H1 (cell line): ENCODE results near the gene MTIF2. TPM values are rescaled to one million over a fixed set of nuclear protein-coding genes. Genes with fewer than 3 reads are reported as not detected.

Source experiments
- CTCF ChIA-PET: fragments of 300-600 bp; sonication (Branson Sonifier 250); formaldehyde crosslinking; loops from one replicate; lab custom pipeline; 2021; ENCODE audit not compliant: partially characterized antibody; lab: Charles Lee
- POLR2A ChIA-PET: fragments of 300-600 bp; sonication (Branson Sonifier 250); formaldehyde crosslinking; loops from one replicate; lab custom pipeline; 2021; ENCODE audit warnings: inconsistent platforms; ENCODE audit not compliant: partially characterized antibody; lab: Charles Lee
- DNase-seq, 2 experiments: peaks; one replicate each; pipeline versions ENCODE4 v3.0.0 to v3.0.0-alpha.2; 2010 to 2022; ENCODE audit warnings: low spot score in 2 of 2, low read depth in 1 of 2, mixed read lengths in 1 of 2
- FAIRE-seq: peaks from 2 replicates; lab custom pipeline; 2011; peaks lifted over from hg19 to GRCh38; lab: Jason Lieb, UNC
- H2AFZ ChIP-seq: 2 replicates; pipeline ENCODE4 v1.8.1; 2012; ENCODE audit warnings: low read length, inconsistent platforms
- H2AK5ac ChIP-seq: 2 replicates; pipeline ENCODE4 v1.6.1; 2013; ENCODE audit warnings: low read depth, low read length
- H2BK120ac ChIP-seq: replicated peaks from 2 replicates; pipeline ENCODE3; 2013; ENCODE audit warnings: low read depth, low read length, inconsistent platforms
- H2BK12ac ChIP-seq: 2 replicates; pipeline ENCODE4 v1.6.1; 2013; ENCODE audit warnings: low read depth, low read length
- H2BK15ac ChIP-seq: 2 replicates; pipeline ENCODE4 v1.6.1; 2013; ENCODE audit warnings: low read length
- H2BK20ac ChIP-seq: 2 replicates; pipeline ENCODE4 v1.6.1; 2013; ENCODE audit warnings: low read length
- H2BK5ac ChIP-seq: 2 replicates; pipeline ENCODE4 v1.6.1; 2013; ENCODE audit warnings: low read depth, low read length
- H3K14ac ChIP-seq: 2 replicates; pipeline ENCODE4 v1.6.1; 2013; ENCODE audit warnings: inconsistent platforms; ENCODE audit not compliant: insufficient read length
- H3K18ac ChIP-seq: 2 replicates; pipeline ENCODE4 v1.6.1; 2013; ENCODE audit warnings: low read length; ENCODE audit errors: extremely low read depth
- H3K23ac ChIP-seq: 2 replicates; pipeline ENCODE4 v1.6.1; 2013; ENCODE audit warnings: inconsistent platforms; ENCODE audit not compliant: insufficient read length
- H3K23me2 ChIP-seq: 2 replicates; pipeline ENCODE4 v1.6.1; 2013; ENCODE audit warnings: low read depth, low read length
- H3K27ac ChIP-seq: 2 replicates; pipeline ENCODE4 v1.6.1; 2011; ENCODE audit warnings: low read depth, low read length, inconsistent platforms
- H3K27me3 ChIP-seq, 4 experiments: replicated peaks in 1 of 4; 1 replicate in 1 of 4; 2 replicates in 3 of 4; pipeline versions ENCODE4 v1.6.1 to v1.8.1; 2011 to 2013; ENCODE audit warnings: low read length in 3 of 4, mild to moderate bottlenecking in 3 of 4, inconsistent platforms in 2 of 4, mixed read lengths in 2 of 4, moderate library complexity in 1 of 4; ENCODE audit not compliant: control insufficient read depth in 3 of 4, insufficient read depth in 3 of 4; ENCODE audit errors: extremely low read depth in 1 of 4
- H3K36me3 ChIP-seq, 4 experiments: 2 replicates each; pipeline versions ENCODE4 v1.6.1 to v1.8.1; 2011 to 2013; ENCODE audit warnings: mild to moderate bottlenecking in 4 of 4, low read length in 3 of 4, moderate library complexity in 2 of 4, control low read depth in 1 of 4, inconsistent platforms in 1 of 4; ENCODE audit not compliant: insufficient read depth in 4 of 4, control insufficient read depth in 2 of 4
- H3K4ac ChIP-seq: replicated peaks from 2 replicates; pipeline ENCODE3; 2013; ENCODE audit warnings: low read length, low read depth, mixed read lengths, inconsistent platforms; ENCODE audit not compliant: insufficient read length
- H3K4me1 ChIP-seq, 4 experiments: replicated peaks in 1 of 4; 1 replicate in 1 of 4; 2 replicates in 3 of 4; pipeline versions ENCODE4 v1.6.1 to v1.8.1; 2011 to 2013; ENCODE audit warnings: low read length in 3 of 4, inconsistent platforms in 2 of 4, mixed read lengths in 1 of 4; ENCODE audit not compliant: insufficient read depth in 4 of 4, control insufficient read depth in 3 of 4
- H3K4me2 ChIP-seq, 2 experiments: 2 replicates each; pipeline versions ENCODE4 v1.6.1 to v1.8.1; 2011 to 2013; ENCODE audit warnings: low read depth in 2 of 2, low read length in 2 of 2, control low read depth in 1 of 2, inconsistent platforms in 1 of 2, mild to moderate bottlenecking in 1 of 2; ENCODE audit not compliant: insufficient read depth in 1 of 2
- H3K4me3 ChIP-seq, 4 experiments: fragments of 200-600, 300-600 bp in 1 of 4; sonication (generic), shearing (Covaris generic), sonication (Bioruptor Twin) in 1 of 4; 2 replicates each; pipeline versions ENCODE4 v1.5.1 to v1.8.1; 2011 to 2016; ENCODE audit warnings: low read length in 4 of 4, low read depth in 3 of 4, control low read depth in 2 of 4, inconsistent platforms in 2 of 4, mild to moderate bottlenecking in 2 of 4, mixed read lengths in 1 of 4, moderate library complexity in 1 of 4; ENCODE audit not compliant: insufficient read depth in 2 of 4; ENCODE audit errors: extremely low read depth in 1 of 4
- H3K56ac ChIP-seq: replicated peaks from 2 replicates; pipeline ENCODE3; 2013; ENCODE audit warnings: low read depth, mild to moderate bottlenecking, mixed read lengths, low read length, inconsistent platforms; ENCODE audit not compliant: insufficient read length
- H3K79me1 ChIP-seq: 2 replicates; pipeline ENCODE4 v1.6.1; 2013; ENCODE audit warnings: low read depth, low read length, control low read depth
- H3K79me2 ChIP-seq, 2 experiments: 2 replicates each; pipeline versions ENCODE4 v1.6.1 to v1.8.1; 2012 to 2013; ENCODE audit warnings: low read length in 2 of 2, mild to moderate bottlenecking in 2 of 2, inconsistent platforms in 1 of 2; ENCODE audit not compliant: insufficient read depth in 2 of 2, control insufficient read depth in 1 of 2
- H3K9ac ChIP-seq, 4 experiments: replicated peaks in 1 of 4; 1 replicate in 1 of 4; 2 replicates in 3 of 4; pipeline versions ENCODE4 v1.6.1 to v1.8.1; 2011 to 2013; ENCODE audit warnings: low read depth in 3 of 4, low read length in 3 of 4, control low read depth in 2 of 4, mild to moderate bottlenecking in 2 of 4, moderate library complexity in 2 of 4, inconsistent platforms in 1 of 4; ENCODE audit errors: extremely low read depth in 1 of 4
- H3K9me3 ChIP-seq, 2 experiments: 2 replicates each; pipeline versions ENCODE4 v1.6.1 to v1.8.1; 2012 to 2013; ENCODE audit warnings: mild to moderate bottlenecking in 2 of 2, moderate library complexity in 2 of 2, control low read depth in 1 of 2, inconsistent platforms in 1 of 2, low read depth in 1 of 2, low read length in 1 of 2, mixed read lengths in 1 of 2; ENCODE audit not compliant: insufficient read depth in 2 of 2
- H4K20me1 ChIP-seq, 2 experiments: replicated peaks in 1 of 2; 2 replicates each; pipeline versions ENCODE3 to v1.8.1; 2011 to 2013; ENCODE audit warnings: inconsistent platforms in 2 of 2, low read length in 2 of 2, mild to moderate bottlenecking in 1 of 2; ENCODE audit not compliant: insufficient read depth in 2 of 2, control insufficient read depth in 1 of 2
- H4K5ac ChIP-seq: 2 replicates; pipeline ENCODE4 v1.6.1; 2013; ENCODE audit warnings: low read length, low read depth, mixed read lengths, inconsistent platforms; ENCODE audit not compliant: insufficient read length
- H4K8ac ChIP-seq: 2 replicates; pipeline ENCODE4 v1.8.0; 2013; ENCODE audit warnings: mild to moderate bottlenecking, moderate library complexity, low read length, inconsistent platforms; ENCODE audit not compliant: insufficient read depth; ENCODE audit errors: extremely low read depth
- H4K91ac ChIP-seq: replicated peaks from 2 replicates; pipeline ENCODE3; 2013; ENCODE audit warnings: low read length, mixed read lengths, inconsistent platforms; ENCODE audit not compliant: insufficient read length
- HDAC2 ChIP-seq, 2 experiments: fragments of 300-600 bp in 1 of 2; sonication (generic) in 1 of 2; IDR thresholded peaks; 2 replicates each; pipeline ENCODE4 v1.6.1; 2011 to 2012; ENCODE audit warnings: low read depth in 2 of 2, low read length in 2 of 2, mild to moderate bottlenecking in 2 of 2, moderate library complexity in 2 of 2, borderline replicate concordance in 1 of 2, inconsistent platforms in 1 of 2
- HDAC6 ChIP-seq: IDR thresholded peaks from one replicate; pipeline ENCODE4 v1.7.1; 2012; ENCODE audit warnings: low read depth, mild to moderate bottlenecking, inconsistent platforms, low read length, moderate library complexity
- KDM4A ChIP-seq: IDR thresholded peaks from one replicate; pipeline ENCODE4 v1.7.1; 2012; ENCODE audit warnings: low read depth, mild to moderate bottlenecking, moderate library complexity, low read length, inconsistent platforms; ENCODE audit not compliant: severe bottlenecking
- POLR2A ChIP-seq, 2 experiments: IDR thresholded peaks; 1 replicate in 1 of 2; 2 replicates in 1 of 2; pipeline ENCODE4 v1.6.1; 2011; ENCODE audit warnings: low read depth in 2 of 2, low read length in 2 of 2, mild to moderate bottlenecking in 2 of 2; ENCODE audit errors: control extremely low read depth in 1 of 2
- SRF ChIP-seq: IDR thresholded peaks from 2 replicates; pipeline ENCODE4 v1.6.1; 2011; ENCODE audit warnings: mild to moderate bottlenecking, low read depth, low read length, moderate library complexity
- TAF7 ChIP-seq: optimal IDR thresholded peaks from 2 replicates; pipeline ENCODE3; 2011; ENCODE audit warnings: low read depth, mild to moderate bottlenecking, inconsistent platforms, low read length, moderate library complexity, borderline replicate concordance
- YY1 ChIP-seq: IDR thresholded peaks from 2 replicates; pipeline ENCODE4 v1.6.1; 2011; ENCODE audit warnings: low read depth, mild to moderate bottlenecking, low read length
- WGBS, 2 experiments: shearing (Covaris generic) in 1 of 2; methylation state at CpG; one replicate each; pipeline versions ENCODE4 v1.1.6 to v1.1.7; 2013 to 2015; ENCODE audit warnings: low lambda C conversion rate in 2 of 2, mixed read lengths in 2 of 2, inconsistent platforms in 1 of 2, low coverage in 1 of 2, missing lambda C conversion rate in 1 of 2; ENCODE audit not compliant: insufficient replicate concordance in 2 of 2, insufficient coverage in 1 of 2, insufficient read length in 1 of 2; ENCODE audit errors: extremely low coverage in 1 of 2, missing lambda C conversion rate in 1 of 2; 5-methylcytosine and 5-hydroxymethylcytosine counted together
- polyA plus RNA-seq, 7 experiments: library from polyadenylated mRNA; depleted of rRNA in 3 of 7; stranded (reverse) in 5 of 7; unstranded in 2 of 7; fragments of >200 nt in 5 of 7; fragments of 200-250 nt in 2 of 7; gene quantifications; 1 replicate in 5 of 7; 2 replicates in 1 of 7; 4 replicates in 1 of 7; pipeline versions ENCODE4 v1.2.1 to v1.2.3, GENCODE V29; 2011 to 2013; ENCODE audit warnings: missing spikeins in 2 of 7, mixed read lengths in 2 of 7
- total RNA-seq: library from RNA; stranded (reverse); fragmentation: NEBNext Ultra II Directional; extraction: Animal tissue kit (Norgen Biotek cat#: 25700); gene quantifications from 2 replicates; pipeline ENCODE4 v1.2.1, GENCODE V29; 2021

MTIF2 gene
- total and polyA plus RNA-seq, 2 of the 8 experiments (the other 6 are each of a cell fraction or from before 2014, with no cell fraction given), result 11.0 to 36.0 TPM

- no peaks in the 10 kb centered on the region for H3K9me3 ChIP-seq
- peak overlapping the region; percentile 93 for H4K5ac ChIP-seq
- peak overlapping the region; percentile 72 to 74 for H3K4me2 ChIP-seq
- no peak overlapping the region for H3K23ac ChIP-seq
- H3K23me2 ChIP-seq, result peaks cover 6% of the 10 kb centered on the region
- no peak overlapping the region for H3K14ac ChIP-seq
- DNase-seq (no peak), FAIRE-seq (no peak)
- peak overlapping the region; percentile 88 for H2AFZ ChIP-seq
- H3K9ac ChIP-seq, result peak overlapping the region; percentile 68 to 95 (median 84)
- peak overlapping the region; percentile 21 for H3K56ac ChIP-seq
- peak overlapping the region; percentile 85; the same call in 1 of the 2 replicates for H3K18ac ChIP-seq
- TF ChIP-seq KDM4A (peak; percentile 38), POLR2A (IDR thresholded peaks at IDR 0.05; ENCODE audit: control extremely low read depth in 1 of 2, low read depth in 2 of 2, low read length in 2 of 2) (peak in 1 of 2 experiments; percentile 35; a peak in 2 of 3 replicates), SRF (peak; percentile 65), YY1 (no peak), HDAC2 (IDR thresholded peaks at IDR 0.05; ENCODE audit: borderline replicate concordance in 1 of 2, low read depth in 2 of 2, low read length in 2 of 2) (peak in 1 of 2 experiments; percentile 15; a peak in 2 of 4 replicates), TAF7 (peak; percentile 3), HDAC6 (no peak)
- peaks cover 0 to 5% (median 3%) of the 10 kb centered on the region in 4 experiments; a peak in 4 of 7 replicates for H3K4me1 ChIP-seq
- H4K8ac ChIP-seq, result peak overlapping the region; percentile 57; the same call in 1 of the 2 replicates
- no peak overlapping the region for H2AK5ac ChIP-seq
- peak overlapping the region; percentile 97 for H3K27ac ChIP-seq
- H3K36me3 ChIP-seq, result peaks cover 20 to 35% (median 30%) of the 10 kb centered on the region in 4 experiments
- H3K79me2 ChIP-seq, result peaks cover 14 to 38% of the 10 kb centered on the region in 2 experiments
- peak overlapping the region; percentile 94 to 99 (median 96) for H3K4me3 ChIP-seq
- no peak overlapping the region for H2BK12ac ChIP-seq
- peak overlapping the region; percentile 89 for H2BK5ac ChIP-seq
- no peak overlapping the region for H2BK15ac ChIP-seq
- no peak overlapping the region for H2BK120ac ChIP-seq
- no peak overlapping the region for H2BK20ac ChIP-seq
- CTCF ChIA-PET, result interaction anchor here (0.6 kb wide), 1 partner anchor 919 kb away, joined by 3 read pairs; no protein-coding TSS in a partner anchor
- H3K27me3 ChIP-seq, result no peaks in the 10 kb centered on the region
- WGBS, 2 experiments, result 10% methylated on average over 13 of the region's 13 CpGs; no CpG with 5 or more reads in 1 of the 2 experiments
- H4K20me1 ChIP-seq, result peaks cover 0 to 8% of the 10 kb centered on the region in 2 experiments
- H4K91ac ChIP-seq, result peak overlapping the region; percentile 50
- POLR2A ChIA-PET, result no interaction called here
- peaks cover 8% of the 10 kb centered on the region for H3K79me1 ChIP-seq
- peak overlapping the region; percentile 54 for H3K4ac ChIP-seq
These were observed 37.4 kb downstream of the MTIF2 start for GRCh38 chr2:55231546-55232083.
